ENCODE data around the gene ZNF618.

Gene ZNF618

DNA sequence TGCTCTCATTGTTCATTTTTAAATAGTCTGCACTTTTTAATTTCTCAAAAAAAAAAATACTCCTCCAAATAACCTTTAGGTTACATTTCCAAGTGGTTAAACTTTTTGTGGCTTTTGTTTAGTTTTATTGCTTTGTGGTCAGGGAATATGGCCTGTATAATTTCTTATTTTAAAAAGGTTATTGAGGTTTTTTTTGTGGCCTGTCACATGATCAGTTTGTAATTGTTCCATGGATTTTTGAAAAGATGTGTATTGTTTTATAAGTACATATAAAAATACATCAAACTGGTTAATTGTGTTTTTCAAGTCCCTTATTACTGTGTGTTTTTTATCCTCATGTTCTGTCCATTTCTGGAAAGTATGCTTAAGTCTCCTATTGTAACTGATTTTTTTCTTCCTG lies 64.0 kb downstream of the ZNF618 start:
- H3K27me3 ChIP-seq (ENCODE audit: control insufficient read depth, insufficient read depth, low read length), result no peaks in the 10 kb centered on the region
- H3K4me3 ChIP-seq (ENCODE audit: low read depth, low read length), result no peak overlapping the region
- H3K9ac ChIP-seq (ENCODE audit: low read depth, low read length), result no peak overlapping the region
- no peaks in the 10 kb centered on the region for H3K9me3 ChIP-seq (ENCODE audit: control insufficient read depth, insufficient read depth, low read length)
- H3K36me3 ChIP-seq (ENCODE audit: control insufficient read depth, insufficient read depth, low read length), result no peaks in the 10 kb centered on the region
- peaks cover 4% of the 10 kb centered on the region for H3K4me1 ChIP-seq (ENCODE audit: control insufficient read depth, insufficient read depth, low read length)

DNA sequence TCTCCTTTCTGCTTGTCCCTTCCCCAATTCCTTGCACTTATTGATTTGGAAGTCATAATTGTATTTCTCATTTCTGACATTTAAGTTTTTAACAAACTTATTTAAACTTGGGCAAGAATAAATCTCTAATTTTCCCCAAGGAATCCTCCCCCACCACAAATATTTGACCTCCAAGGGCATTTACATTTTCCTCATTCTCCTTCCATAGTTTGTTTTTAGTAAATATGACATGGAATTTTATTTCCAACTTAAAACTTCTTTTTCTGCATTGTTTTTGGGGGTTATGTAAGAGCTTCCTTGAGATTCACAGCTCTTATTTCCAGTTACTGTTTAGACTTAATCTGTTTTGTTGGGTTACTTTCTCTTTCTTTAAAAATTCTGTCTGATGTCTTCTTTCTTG lies 64.9 kb downstream of the ZNF618 start:
- H3K9me3 ChIP-seq (ENCODE audit: control insufficient read depth, insufficient read depth, low read length), result no peaks in the 10 kb centered on the region
- H3K4me1 ChIP-seq (ENCODE audit: control insufficient read depth, insufficient read depth, low read length), result peaks cover 4% of the 10 kb centered on the region
- H3K9ac ChIP-seq (ENCODE audit: low read depth, low read length), result no peak overlapping the region
- H3K4me3 ChIP-seq (ENCODE audit: low read depth, low read length), result no peak overlapping the region
- no peaks in the 10 kb centered on the region for H3K36me3 ChIP-seq (ENCODE audit: control insufficient read depth, insufficient read depth, low read length)
- no peaks in the 10 kb centered on the region for H3K27me3 ChIP-seq (ENCODE audit: control insufficient read depth, insufficient read depth, low read length)

DNA sequence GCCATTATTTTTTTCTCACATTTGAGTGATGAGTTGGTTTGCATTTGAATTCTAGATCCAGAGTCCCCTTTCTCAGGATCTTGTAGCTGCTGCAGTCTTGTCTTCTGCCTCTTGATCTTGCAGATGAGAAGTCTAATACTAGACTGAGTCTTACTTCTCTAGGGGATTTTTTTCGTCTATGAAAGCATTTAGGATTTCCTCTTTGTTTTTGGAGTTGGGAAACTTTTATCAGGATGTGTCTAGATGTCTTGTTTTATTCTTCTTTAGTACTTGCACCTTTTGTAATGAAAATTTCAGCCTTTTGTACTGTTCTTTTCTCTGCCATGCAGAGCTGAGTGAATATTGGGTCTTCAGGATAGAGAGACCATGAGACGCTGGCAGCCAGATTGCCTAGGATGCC lies 65.4 kb downstream of the ZNF618 start:
- Histone ChIP-seq H3K4me3 (ENCODE audit: low read depth, low read length) (no peak overlapping the region), H3K9ac (ENCODE audit: low read depth, low read length) (no peak overlapping the region), H3K36me3 (ENCODE audit: control insufficient read depth, insufficient read depth, low read length) (no peaks in the 10 kb centered on the region)

DNA sequence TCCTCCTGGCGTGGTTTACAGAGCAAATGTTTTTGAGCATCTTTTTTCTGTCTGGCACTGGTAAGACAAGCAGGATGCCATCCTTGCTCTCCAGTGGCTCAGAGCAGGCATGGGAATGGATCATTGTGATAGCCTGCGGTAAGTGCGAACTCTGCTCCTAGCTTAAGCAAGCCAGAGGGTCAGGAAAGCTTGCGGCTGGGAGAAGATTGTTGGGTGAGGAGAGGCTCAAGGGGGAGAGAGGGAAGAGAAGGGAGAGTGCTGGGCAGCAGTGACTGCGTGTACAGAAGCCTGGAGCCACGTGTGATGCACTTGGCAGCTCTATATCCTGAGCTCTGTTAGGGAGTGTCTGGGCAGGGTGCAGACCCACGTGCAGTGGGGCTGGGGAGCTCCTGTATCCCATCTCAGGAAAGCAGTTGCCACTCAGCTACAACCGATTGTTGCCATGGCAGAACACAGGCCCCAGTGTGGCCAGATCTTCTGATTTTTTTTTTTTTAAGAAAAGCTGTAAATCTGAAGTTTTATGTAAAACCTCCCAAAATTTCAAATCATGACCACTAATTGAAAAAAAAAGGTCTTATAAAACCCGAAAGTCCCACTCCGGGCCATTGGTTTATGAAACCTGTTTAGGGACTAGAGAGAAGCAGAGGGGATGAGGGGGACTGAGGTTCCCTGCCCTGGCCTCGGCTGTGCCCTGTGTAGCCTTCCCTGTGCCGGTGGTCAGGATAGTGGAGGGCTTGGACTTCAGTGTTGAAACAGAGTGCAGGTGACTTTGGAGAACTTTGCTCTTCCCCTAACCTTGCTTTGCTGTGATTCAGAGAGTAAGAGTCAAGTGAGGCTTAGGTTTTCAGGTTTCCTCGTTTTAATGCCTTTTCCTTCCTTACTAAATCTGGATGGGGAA lies 67.3 kb downstream of the ZNF618 start:
- Histone ChIP-seq H3K9ac (ENCODE audit: low read depth, low read length) (no peak overlapping the region), H3K4me1 (ENCODE audit: control insufficient read depth, insufficient read depth, low read length) (peaks cover 4% of the 10 kb centered on the region), H3K4me3 (ENCODE audit: low read depth, low read length) (no peak overlapping the region), H3K27me3 (ENCODE audit: control insufficient read depth, insufficient read depth, low read length) (no peaks in the 10 kb centered on the region), H3K9me3 (ENCODE audit: control insufficient read depth, insufficient read depth, low read length) (no peaks in the 10 kb centered on the region), H3K36me3 (ENCODE audit: control insufficient read depth, insufficient read depth, low read length) (no peaks in the 10 kb centered on the region)

More for the DNA sequence above, 65.4 kb downstream of the ZNF618 start:
- H3K9me3 ChIP-seq (ENCODE audit: control insufficient read depth, insufficient read depth, low read length), result no peaks in the 10 kb centered on the region
- peaks cover 4% of the 10 kb centered on the region for H3K4me1 ChIP-seq (ENCODE audit: control insufficient read depth, insufficient read depth, low read length)
- H3K27me3 ChIP-seq (ENCODE audit: control insufficient read depth, insufficient read depth, low read length), result no peaks in the 10 kb centered on the region

DNA sequence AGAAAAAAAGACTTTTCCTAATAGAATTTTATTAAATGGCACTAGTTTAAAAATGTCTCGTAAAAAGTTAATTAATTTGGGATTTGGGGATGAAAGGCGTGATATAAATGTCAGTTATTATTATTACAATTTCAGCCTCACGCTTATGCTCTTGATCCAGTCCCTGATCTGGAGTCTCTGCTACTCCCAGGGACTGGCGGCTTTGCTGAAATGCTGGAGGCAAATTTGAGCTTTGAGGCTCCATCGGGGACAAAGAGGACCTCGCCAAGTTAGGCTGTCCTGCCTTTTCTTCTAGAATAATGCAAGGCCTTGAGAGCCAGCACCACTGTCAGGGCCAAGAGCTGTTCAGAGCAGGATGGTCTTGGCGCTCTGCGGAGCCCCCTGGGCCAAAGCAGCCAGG lies 69.7 kb downstream of the ZNF618 start:
- Histone ChIP-seq H3K27me3 (ENCODE audit: control insufficient read depth, insufficient read depth, low read length) (no peaks in the 10 kb centered on the region), H3K9me3 (ENCODE audit: control insufficient read depth, insufficient read depth, low read length) (no peaks in the 10 kb centered on the region), H3K36me3 (ENCODE audit: control insufficient read depth, insufficient read depth, low read length) (no peaks in the 10 kb centered on the region), H3K4me1 (ENCODE audit: control insufficient read depth, insufficient read depth, low read length) (peaks cover 4% of the 10 kb centered on the region), H3K4me3 (ENCODE audit: low read depth, low read length) (no peak overlapping the region), H3K9ac (ENCODE audit: low read depth, low read length) (no peak overlapping the region)

DNA sequence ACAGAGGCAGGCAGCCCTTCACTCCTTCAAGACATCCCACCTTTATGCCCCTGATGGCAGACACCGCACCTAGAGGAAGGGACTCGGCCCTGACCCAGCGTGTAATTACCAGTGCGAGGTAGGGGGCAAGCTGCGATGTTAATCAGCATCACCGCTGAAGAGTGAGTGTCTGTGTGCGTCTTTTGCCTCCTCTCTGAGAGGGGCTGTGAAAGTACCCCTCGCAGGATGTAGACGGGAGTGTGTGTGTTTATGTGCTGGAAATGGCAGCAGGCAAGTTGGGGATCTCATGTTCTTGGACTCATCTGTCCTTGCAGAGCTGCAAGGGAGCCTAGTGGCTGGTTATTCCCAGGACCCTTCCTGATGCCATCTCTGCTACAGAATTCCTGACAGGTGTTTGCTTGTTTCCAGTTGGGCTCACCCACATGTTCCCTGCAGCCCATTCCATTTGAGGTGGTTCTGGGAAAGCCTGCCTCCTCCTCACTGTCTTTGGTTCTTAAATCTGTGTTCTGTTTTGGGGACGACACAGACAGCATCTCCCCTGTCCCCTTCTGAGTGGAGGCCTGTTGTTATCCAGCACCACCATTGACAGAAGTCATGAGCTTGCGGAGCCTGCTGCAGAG lies 70.5 kb downstream of the ZNF618 start:
- H3K4me3 ChIP-seq (ENCODE audit: low read depth, low read length), result no peak overlapping the region
- H3K9me3 ChIP-seq (ENCODE audit: control insufficient read depth, insufficient read depth, low read length), result no peaks in the 10 kb centered on the region
- no peak overlapping the region for H3K9ac ChIP-seq (ENCODE audit: low read depth, low read length)
- no peaks in the 10 kb centered on the region for H3K36me3 ChIP-seq (ENCODE audit: control insufficient read depth, insufficient read depth, low read length)
- H3K27me3 ChIP-seq (ENCODE audit: control insufficient read depth, insufficient read depth, low read length), result no peaks in the 10 kb centered on the region
- peaks cover under 1% of the 10 kb centered on the region for H3K4me1 ChIP-seq (ENCODE audit: control insufficient read depth, insufficient read depth, low read length)

DNA sequence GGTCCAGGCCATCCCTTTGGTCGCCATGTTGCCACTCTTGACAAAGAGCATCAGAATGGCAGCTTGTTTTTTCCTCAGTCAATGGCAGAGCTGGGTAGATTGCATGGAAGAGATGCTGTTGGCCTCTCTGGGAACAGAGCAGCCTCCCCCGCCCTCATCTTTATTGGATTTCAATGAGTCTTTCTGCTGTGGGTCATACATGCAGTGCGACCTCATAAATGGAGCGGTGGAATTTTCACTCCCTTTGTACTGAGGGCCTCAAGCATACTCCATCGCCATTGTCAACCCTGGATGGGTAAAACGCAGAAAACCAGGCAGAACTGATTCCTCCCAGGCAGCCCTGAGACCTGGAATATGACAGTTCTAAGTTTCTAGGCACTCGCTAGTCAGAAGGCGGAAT lies 71.8 kb downstream of the ZNF618 start:
- Histone ChIP-seq H3K4me1 (ENCODE audit: control insufficient read depth, insufficient read depth, low read length) (no peaks in the 10 kb centered on the region), H3K36me3 (ENCODE audit: control insufficient read depth, insufficient read depth, low read length) (no peaks in the 10 kb centered on the region), H3K9me3 (ENCODE audit: control insufficient read depth, insufficient read depth, low read length) (no peaks in the 10 kb centered on the region), H3K4me3 (ENCODE audit: low read depth, low read length) (no peak overlapping the region), H3K9ac (ENCODE audit: low read depth, low read length) (no peak overlapping the region), H3K27me3 (ENCODE audit: control insufficient read depth, insufficient read depth, low read length) (no peaks in the 10 kb centered on the region)

DNA sequence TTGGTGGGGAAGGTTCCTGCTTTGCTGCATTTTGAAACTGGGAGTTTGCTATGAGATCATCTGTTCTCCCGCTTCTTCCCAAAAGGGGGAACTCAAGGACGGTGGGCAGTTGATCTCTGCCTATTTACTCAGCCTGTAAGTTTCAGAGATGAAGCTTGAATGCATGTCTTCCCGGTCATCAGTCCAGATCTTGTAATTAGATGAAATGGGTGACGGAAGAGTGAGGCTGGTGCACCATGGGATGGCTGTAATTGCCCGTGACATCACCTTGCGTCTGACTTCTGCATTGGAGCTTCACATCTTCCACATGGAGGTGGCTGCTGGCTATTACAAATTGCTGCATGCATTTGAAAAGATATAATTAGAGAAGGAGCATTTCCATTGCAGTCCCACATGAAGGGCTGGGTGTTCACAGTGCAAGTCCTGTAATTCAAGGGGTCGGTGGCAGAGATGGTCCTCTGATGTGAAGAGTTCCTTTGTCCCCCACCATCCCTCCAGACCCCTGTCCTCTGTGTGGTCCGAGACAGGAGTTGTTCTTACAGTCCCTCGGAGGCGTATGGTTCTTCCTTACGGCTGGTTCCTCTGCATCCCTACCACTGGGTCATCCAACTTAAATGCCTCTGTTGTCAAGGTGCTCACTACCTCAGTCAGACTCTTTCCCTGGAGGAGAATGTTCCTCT lies 72.9 kb downstream of the ZNF618 start:
- H3K4me3 ChIP-seq (ENCODE audit: low read depth, low read length), result no peak overlapping the region
- no peaks in the 10 kb centered on the region for H3K36me3 ChIP-seq (ENCODE audit: control insufficient read depth, insufficient read depth, low read length)
- H3K9ac ChIP-seq (ENCODE audit: low read depth, low read length), result no peak overlapping the region
- H3K27me3 ChIP-seq (ENCODE audit: control insufficient read depth, insufficient read depth, low read length), result no peaks in the 10 kb centered on the region
- no peaks in the 10 kb centered on the region for H3K9me3 ChIP-seq (ENCODE audit: control insufficient read depth, insufficient read depth, low read length)
- H3K4me1 ChIP-seq (ENCODE audit: control insufficient read depth, insufficient read depth, low read length), result no peaks in the 10 kb centered on the region

DNA sequence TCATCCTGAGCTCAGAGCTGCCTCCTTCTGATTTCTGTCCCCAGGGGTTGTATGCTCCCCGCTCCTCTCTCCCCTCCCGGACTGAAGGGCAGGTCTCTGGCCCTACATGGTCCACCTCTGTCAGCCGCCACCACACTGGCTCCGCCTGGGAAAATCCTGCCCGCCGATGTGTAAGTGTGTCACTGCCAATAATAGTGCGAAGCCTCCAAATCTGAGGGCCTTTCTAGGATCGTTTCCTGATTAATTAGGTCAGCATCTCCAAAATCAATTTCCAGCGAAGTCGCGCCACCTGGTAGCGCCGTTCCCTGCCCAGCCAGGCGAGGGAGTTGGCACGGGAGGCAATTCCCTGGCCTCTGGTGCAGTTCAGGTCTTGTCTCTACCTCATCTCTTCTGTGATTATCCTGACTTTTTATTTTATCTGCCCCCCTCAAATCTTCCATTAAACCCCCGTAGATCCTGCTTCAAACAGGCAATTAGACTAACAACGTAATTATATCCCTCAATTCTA lies 73.5 kb downstream of the ZNF618 start:
- no peaks in the 10 kb centered on the region for H3K36me3 ChIP-seq (ENCODE audit: control insufficient read depth, insufficient read depth, low read length)
- H3K4me3 ChIP-seq (ENCODE audit: low read depth, low read length), result no peak overlapping the region
- H3K27me3 ChIP-seq (ENCODE audit: control insufficient read depth, insufficient read depth, low read length), result no peaks in the 10 kb centered on the region
- H3K9ac ChIP-seq (ENCODE audit: low read depth, low read length), result no peak overlapping the region
- no peaks in the 10 kb centered on the region for H3K9me3 ChIP-seq (ENCODE audit: control insufficient read depth, insufficient read depth, low read length)
- H3K4me1 ChIP-seq (ENCODE audit: control insufficient read depth, insufficient read depth, low read length), result no peaks in the 10 kb centered on the region

DNA sequence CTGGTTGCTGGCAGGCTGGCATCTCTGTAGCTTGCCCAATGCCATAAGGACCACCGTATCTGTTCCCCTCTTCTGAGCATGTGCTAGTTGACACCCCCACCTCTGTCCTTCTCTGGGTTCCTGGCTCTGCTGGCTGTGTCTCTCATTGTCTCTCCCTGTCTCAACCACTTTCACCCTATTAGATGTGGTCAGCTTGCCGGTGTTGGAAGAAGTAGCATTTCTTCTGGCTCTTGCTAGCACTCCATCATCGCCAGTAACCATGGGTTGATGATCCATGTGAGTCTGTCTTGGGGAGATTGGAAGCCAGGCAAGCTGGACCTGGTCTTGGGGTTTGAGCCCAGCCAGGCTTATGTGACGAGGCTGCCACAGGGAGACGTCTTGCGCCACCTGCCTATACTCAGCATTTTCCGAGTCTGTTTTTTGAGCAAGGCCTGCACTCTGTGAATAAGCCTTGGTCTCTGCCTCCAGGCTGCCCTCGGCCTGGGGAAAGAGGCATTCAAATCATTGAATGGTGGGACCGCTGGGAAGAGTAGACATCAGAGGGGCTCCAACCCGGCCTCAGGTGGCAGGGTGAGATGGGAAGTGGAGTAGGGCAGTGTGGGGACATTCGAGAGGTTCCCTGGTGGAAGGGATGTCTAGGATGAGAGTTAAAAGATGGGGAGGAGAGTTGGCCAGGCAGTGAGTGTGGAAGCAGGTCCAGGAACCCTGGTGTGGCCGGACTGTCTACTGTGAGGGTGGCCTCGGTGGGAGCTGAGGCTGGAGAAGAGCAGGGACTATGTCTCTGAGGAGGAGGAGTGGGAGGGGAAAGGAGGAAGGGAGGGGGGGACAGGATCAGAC lies 74.3 kb downstream of the ZNF618 start:
- H3K4me3 ChIP-seq (ENCODE audit: low read depth, low read length), result no peak overlapping the region
- H3K9me3 ChIP-seq (ENCODE audit: control insufficient read depth, insufficient read depth, low read length), result no peaks in the 10 kb centered on the region
- no peak overlapping the region for H3K9ac ChIP-seq (ENCODE audit: low read depth, low read length)
- no peaks in the 10 kb centered on the region for H3K36me3 ChIP-seq (ENCODE audit: control insufficient read depth, insufficient read depth, low read length)
- H3K4me1 ChIP-seq (ENCODE audit: control insufficient read depth, insufficient read depth, low read length), result no peaks in the 10 kb centered on the region
- H3K27me3 ChIP-seq (ENCODE audit: control insufficient read depth, insufficient read depth, low read length), result no peaks in the 10 kb centered on the region

DNA sequence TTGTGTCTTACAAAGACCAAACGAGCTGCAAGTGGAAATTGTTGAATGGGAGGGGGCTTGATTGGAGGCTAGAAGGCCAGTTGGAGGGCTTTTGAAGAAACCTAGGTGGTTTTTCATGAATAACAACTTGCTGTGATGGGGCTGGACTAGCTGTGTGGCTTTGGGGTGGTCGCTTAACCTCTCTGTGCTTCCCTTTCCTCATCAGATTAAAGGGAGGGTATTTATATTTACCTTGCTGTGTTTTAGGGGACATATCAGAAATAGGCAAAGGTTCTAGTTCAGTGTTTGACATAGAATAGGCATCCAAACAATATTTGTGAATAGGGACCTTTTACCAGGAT lies 74.9 kb downstream of the ZNF618 start:
- H3K4me3 ChIP-seq (ENCODE audit: low read depth, low read length), result no peak overlapping the region
- no peaks in the 10 kb centered on the region for H3K27me3 ChIP-seq (ENCODE audit: control insufficient read depth, insufficient read depth, low read length)
- H3K9ac ChIP-seq (ENCODE audit: low read depth, low read length), result no peak overlapping the region
- H3K36me3 ChIP-seq (ENCODE audit: control insufficient read depth, insufficient read depth, low read length), result no peaks in the 10 kb centered on the region
- no peaks in the 10 kb centered on the region for H3K4me1 ChIP-seq (ENCODE audit: control insufficient read depth, insufficient read depth, low read length)
- H3K9me3 ChIP-seq (ENCODE audit: control insufficient read depth, insufficient read depth, low read length), result no peaks in the 10 kb centered on the region
